ENCODE data around the gene RNFT2.
"Not testable (repeated sequence)": the region's sequence is repeated elsewhere in the genome, so short reads cannot be mapped to it uniquely, and the experiment has no call there.

Gene RNFT2

DNA sequence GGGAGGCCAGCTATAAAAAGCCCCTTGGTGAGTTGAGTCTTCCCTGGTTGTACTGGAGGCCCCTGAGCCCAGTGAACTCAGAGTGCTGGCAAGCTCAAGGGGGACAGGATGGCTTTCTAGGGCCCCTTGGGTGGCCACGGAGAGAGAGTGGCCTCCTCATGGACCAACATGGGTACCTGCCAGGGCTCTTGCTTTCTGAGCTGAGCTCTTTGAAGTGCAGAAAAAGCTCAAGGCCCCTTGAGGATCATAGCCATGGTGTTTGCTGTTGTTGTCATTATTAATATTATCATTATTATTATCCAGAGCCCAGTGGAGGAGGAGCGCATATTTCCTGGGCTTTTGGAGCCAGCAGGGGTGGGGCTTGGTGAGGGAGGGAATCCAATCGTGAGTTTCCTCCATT is 6.7 kb downstream of the RNFT2 start:
- TF ChIP-seq, protein P1, sequence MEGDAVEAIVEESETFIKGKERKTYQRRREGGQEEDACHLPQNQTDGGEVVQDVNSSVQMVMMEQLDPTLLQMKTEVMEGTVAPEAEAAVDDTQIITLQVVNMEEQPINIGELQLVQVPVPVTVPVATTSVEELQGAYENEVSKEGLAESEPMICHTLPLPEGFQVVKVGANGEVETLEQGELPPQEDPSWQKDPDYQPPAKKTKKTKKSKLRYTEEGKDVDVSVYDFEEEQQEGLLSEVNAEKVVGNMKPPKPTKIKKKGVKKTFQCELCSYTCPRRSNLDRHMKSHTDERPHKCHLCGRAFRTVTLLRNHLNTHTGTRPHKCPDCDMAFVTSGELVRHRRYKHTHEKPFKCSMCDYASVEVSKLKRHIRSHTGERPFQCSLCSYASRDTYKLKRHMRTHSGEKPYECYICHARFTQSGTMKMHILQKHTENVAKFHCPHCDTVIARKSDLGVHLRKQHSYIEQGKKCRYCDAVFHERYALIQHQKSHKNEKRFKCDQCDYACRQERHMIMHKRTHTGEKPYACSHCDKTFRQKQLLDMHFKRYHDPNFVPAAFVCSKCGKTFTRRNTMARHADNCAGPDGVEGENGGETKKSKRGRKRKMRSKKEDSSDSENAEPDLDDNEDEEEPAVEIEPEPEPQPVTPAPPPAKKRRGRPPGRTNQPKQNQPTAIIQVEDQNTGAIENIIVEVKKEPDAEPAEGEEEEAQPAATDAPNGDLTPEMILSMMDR (IDR thresholded peaks at IDR 0.05; ENCODE audit: low read depth, low read length), result no peak
- H3K4me3 ChIP-seq (replicated peaks in 1 of 2; ENCODE audit: low read depth in 2 of 2, low read length in 2 of 2), result no peak overlapping the region
- no peak for DNase-seq (ENCODE audit: low read depth in 2 of 2)

DNA sequence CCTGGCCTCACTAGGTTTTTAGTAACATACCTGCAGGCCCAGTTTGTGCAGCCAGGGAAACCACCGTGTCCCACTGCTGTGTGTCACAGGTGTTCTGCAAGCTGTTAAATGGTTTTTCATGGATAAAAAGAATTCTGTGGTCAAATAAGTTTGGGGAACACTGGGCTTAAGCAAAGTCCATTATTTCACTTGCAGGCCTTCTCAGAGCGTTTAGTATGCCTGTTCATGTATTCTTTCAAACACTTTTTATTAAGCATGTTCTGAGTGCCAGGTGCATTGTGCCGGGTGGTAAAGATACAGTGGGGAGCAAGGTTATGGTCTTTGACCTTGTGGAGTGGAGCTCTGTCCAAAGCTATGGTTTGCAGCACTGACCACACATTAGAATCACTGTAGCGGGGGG is 7.4 kb downstream of the RNFT2 start:
- TF ChIP-seq, protein P1 (IDR thresholded peaks at IDR 0.05; ENCODE audit: low read depth, low read length), result no peak
- H3K4me3 ChIP-seq (replicated peaks in 1 of 2; ENCODE audit: low read depth in 2 of 2, low read length in 2 of 2), result no peak overlapping the region
- DNase-seq (ENCODE audit: low read depth in 2 of 2), result no peak

DNA sequence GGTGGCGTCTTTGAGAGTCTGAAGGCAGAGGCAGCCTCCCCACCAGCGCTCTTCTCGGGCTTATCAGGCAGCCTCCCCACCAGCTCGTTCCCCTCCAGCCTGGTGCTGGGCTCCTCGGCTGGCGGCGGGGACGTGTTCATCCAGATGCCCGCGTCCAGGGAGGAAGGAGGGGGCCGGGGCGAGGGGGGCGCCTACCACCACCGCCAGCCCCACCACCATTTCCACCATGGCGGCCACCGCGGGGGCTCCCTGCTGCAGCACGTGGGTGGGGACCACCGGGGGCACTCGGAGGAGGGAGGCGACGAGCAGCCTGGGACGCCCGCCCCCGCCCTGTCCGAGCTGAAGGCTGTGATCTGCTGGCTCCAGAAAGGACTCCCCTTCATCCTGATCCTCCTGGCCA is 11.8 kb downstream of the RNFT2 start:
- no peak overlapping the region for H3K4me3 ChIP-seq (replicated peaks in 1 of 2; ENCODE audit: low read depth in 2 of 2, low read length in 2 of 2)
- DNase-seq (ENCODE audit: low read depth in 2 of 2), result no peak
- TF ChIP-seq, protein P1 (IDR thresholded peaks at IDR 0.05; ENCODE audit: low read depth, low read length), result no peak

DNA sequence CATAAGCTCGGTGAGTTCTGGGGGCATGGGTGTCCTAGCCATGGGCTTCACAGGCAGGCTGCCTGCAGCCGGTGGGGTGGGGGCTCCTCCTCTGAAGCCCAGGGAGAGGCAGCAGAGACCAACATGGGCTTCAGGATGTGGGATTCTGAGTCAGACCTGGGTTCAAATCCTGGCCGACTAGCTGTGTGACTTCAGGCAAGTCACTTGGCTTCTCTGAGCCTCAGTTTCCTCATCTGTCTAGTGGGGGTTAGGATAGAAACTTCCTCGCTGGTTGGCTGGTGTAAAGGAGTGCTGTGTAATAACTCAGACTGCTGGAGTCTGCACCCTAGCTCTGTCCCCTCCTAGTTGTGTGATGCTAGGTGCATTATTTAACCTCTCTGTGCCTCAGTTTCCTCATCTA is 12.2 kb downstream of the RNFT2 start:
- H3K4me3 ChIP-seq (replicated peaks in 1 of 2; ENCODE audit: low read depth in 2 of 2, low read length in 2 of 2), result no peak overlapping the region
- DNase-seq (ENCODE audit: low read depth in 2 of 2), result no peak
- TF ChIP-seq, protein P1 (IDR thresholded peaks at IDR 0.05; ENCODE audit: low read depth, low read length), result no peak

DNA sequence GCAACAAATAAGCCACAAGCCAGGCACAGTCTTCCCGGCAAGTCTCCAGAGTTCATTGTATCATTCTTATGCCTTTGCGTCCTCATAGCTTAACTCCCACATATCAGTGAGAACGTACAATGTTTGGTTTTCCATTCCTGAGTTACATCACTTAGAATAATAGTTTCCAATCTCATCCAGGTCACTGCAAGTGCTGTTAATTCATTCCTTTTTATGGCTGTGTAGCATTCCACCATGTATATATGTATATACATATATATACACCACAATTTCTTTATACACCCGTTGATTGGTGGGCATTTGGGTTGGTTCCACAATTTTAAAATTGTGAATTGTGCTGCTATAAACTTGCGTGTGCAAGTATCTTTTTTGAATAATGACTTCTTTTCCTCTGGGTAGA is 16.0 kb downstream of the RNFT2 start:
- H3K4me3 ChIP-seq (replicated peaks in 1 of 2; ENCODE audit: low read depth in 2 of 2, low read length in 2 of 2); DNase-seq (ENCODE audit: low read depth in 2 of 2): not testable (repeated sequence)

DNA sequence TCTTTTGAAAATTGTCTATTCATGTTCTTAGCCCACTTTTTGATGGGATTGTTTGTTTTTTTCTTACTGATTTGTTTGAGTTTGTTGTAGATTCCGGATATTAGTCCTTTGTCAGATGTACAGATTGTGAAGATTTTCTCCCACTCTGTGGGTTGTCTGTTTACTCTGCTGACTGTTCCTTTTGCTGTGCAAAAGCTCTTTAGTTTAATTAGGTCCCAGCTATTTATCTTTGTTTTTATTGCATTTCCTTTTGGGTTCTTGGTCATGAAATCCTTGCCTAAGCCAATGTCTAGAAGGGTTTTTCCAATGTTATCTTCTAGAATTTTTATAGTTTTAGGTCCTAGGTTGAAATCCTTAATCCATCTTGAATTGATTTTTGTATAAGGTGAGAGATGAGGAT is 16.7 kb downstream of the RNFT2 start:
- not testable (repeated sequence) for DNase-seq (ENCODE audit: low read depth in 2 of 2)

DNA sequence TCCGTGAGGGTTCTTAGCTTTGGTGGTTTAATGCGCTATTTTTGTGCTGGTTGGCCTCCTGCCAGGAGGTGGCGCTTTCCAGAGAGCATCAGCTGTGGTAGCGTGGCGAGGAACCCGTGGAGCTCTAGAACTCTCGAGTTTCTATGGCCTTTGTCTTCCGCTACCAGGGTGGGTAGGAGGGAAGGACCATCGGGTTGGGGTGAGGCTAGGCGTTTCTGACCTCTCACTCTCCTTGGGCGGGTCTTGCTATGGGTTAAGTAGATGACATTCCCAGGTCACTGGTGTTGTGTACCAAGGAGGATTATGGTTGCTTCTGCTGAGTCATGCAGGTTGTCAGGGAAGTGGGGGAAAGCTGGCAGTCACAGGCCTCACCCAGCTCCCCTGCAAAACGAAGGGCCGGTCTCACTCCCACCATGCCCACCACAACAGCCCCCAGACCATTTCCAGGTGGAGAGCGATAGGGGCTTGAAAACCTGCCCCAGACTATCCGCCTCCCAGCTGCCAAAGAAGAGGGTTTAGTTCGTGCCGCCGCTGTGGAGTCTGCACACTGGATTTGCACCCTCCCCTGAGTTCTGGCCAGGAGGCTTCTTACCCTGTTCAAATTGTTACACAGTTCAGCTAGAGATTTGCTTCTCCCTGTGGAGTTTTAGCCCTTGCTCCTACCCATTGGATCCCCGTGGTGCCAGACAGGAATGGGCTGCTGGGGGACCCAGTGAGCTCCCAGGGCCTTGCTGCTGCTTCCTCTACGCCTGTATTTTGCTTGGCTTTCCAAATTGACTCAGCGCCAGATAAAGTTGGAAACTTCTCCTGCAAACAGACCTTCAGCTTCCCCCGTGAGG is 21.9 kb downstream of the RNFT2 start:
- TF ChIP-seq, protein P1 (IDR thresholded peaks at IDR 0.05; ENCODE audit: low read depth, low read length), result no peak
- H3K4me3 ChIP-seq (replicated peaks in 1 of 2; ENCODE audit: low read depth in 2 of 2, low read length in 2 of 2), result peak overlapping the region in 1 of 2 donors; percentile 43
- peak; percentile 38 to 46 for DNase-seq (ENCODE audit: low read depth in 2 of 2)

More for the DNA sequence above, 16.7 kb downstream of the RNFT2 start:
- H3K4me3 ChIP-seq (replicated peaks in 1 of 2; ENCODE audit: low read depth in 2 of 2, low read length in 2 of 2), result not testable (repeated sequence)

DNA sequence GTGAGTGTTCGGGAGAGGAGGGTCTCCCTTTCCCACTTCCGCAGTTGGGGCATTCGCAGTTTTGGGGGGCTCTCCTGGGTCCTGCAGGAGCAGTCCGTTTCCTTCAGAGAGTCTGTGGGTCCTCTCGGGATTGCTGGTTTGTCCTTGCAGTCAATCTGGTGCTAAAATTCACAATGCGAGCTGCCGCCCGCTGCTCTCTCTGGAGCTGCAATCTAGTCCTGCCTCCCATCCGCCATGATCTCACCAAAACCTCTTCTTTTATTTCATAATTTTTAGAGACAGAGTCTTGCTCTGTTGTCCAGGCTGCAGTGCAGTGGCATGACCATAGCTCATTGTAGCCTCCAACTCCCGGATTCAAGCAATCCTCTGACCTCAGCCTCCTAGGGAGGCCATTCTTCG is 22.5 kb downstream of the RNFT2 start:
- TF ChIP-seq, protein P1 (IDR thresholded peaks at IDR 0.05; ENCODE audit: low read depth, low read length), result no peak
- no peak for DNase-seq (ENCODE audit: low read depth in 2 of 2)
- H3K4me3 ChIP-seq (replicated peaks in 1 of 2; ENCODE audit: low read depth in 2 of 2, low read length in 2 of 2), result peak overlapping the region in 1 of 2 donors; percentile 43
